ENCODE results near the gene ZSCAN20. TPM values are rescaled to one million over a fixed set of nuclear protein-coding genes. Genes with fewer than 3 reads are reported as not detected.

The ZSCAN20 gene
- total and polyA plus RNA-seq, 9 of the 15 experiments (the other 6 are each of a cell fraction or from before 2014, with no cell fraction given) = 0.36 to 3.3 (median 2.0) TPM

- no peak for TF ChIP-seq CHD7 (IDR thresholded peaks at IDR 0.05; ENCODE audit: low read depth, low read length)
- TF ChIP-seq TOE1 (IDR thresholded peaks at IDR 0.05; ENCODE audit: borderline replicate concordance) = peak; percentile 44; the same call in 1 of the 2 replicates
- no peak for TF ChIP-seq TOE1 (CRISPR knock-in tag; IDR thresholded peaks at IDR 0.05; ENCODE audit: borderline replicate concordance, low read depth)
- no peak for TF ChIP-seq THRA (IDR thresholded peaks at IDR 0.05)
- no peak for TF ChIP-seq KAT8 (IDR thresholded peaks at IDR 0.05; ENCODE audit: low read depth)
- no peak for TF ChIP-seq IRF9 (tag; IDR thresholded peaks at IDR 0.05)
- no peak for TF ChIP-seq CEBPB (tag; IDR thresholded peaks at IDR 0.05)
- 0 out of 2 replicates have a peak, but pooled peaks have one; percentile 9 for TF ChIP-seq ZNF316 (IDR thresholded peaks at IDR 0.05)
- no peak for TF ChIP-seq ZNF551 (CRISPR knock-in tag; IDR thresholded peaks at IDR 0.05)
- TF ChIP-seq PYGO2 (tag; IDR thresholded peaks at IDR 0.05) = no peak
- no peak for TF ChIP-seq MTF1 (CRISPR knock-in tag; IDR thresholded peaks at IDR 0.05; ENCODE audit: borderline replicate concordance)
- no peak for TF ChIP-seq LCOR (CRISPR knock-in tag; IDR thresholded peaks at IDR 0.05)
- TF ChIP-seq POLR2AphosphoS2 (IDR thresholded peaks at IDR 0.05; ENCODE audit: low read length) = no peak
- no peak for TF ChIP-seq TFAM (CRISPR knock-in tag; conservative IDR thresholded peaks at IDR 0.05)
- TF ChIP-seq HDAC3 (IDR thresholded peaks at IDR 0.05; ENCODE audit: borderline replicate concordance, partially characterized antibody) = no peak
Observed at GRCh38 chr1:33472269-33472980, at the start of gene ZSCAN20 (continued).

Data from K562 (cell line).